Measurements from ENCODE around the gene GAS2L1.
"Not testable (repeated sequence)": the region's sequence is repeated elsewhere in the genome, so short reads cannot be mapped to it uniquely, and the experiment has no call there.

GAS2L1 gene

GRCh38 chr22:29344137-29344536 is 37.7 kb downstream of the GAS2L1 start:
- DNase-seq = no peak

GRCh38 chr22:29344889-29345288 is 38.4 kb downstream of the GAS2L1 start:
- DNase-seq = not testable (repeated sequence)

- DNase-seq = no peak
Observed at GRCh38 chr22:29345932-29346331, 39.5 kb downstream of the GAS2L1 start.

DNA sequence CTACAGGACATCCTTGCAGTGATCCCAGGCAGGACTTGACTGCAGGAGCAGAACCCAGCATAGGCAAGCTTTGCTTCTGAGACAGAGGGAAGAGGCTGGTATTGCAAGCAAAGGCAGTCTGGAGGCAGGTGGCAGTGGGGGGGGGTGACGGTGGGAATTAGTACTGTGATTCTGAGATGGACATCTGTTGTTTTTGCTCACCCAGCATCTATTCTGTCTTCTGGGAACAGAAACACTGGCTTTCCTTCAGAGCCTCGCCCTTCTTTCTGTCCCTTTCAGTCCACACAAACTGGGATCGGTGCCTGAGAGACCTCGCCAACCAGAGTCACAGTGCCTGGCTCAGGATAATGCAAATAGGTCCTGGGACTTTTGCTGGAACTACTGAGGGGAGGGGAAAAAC is 40.2 kb downstream of the GAS2L1 start:
- DNase-seq = no peak

- DNase-seq = no peak
Observed at GRCh38 chr22:29348041-29348440, 41.6 kb downstream of the GAS2L1 start.

DNA sequence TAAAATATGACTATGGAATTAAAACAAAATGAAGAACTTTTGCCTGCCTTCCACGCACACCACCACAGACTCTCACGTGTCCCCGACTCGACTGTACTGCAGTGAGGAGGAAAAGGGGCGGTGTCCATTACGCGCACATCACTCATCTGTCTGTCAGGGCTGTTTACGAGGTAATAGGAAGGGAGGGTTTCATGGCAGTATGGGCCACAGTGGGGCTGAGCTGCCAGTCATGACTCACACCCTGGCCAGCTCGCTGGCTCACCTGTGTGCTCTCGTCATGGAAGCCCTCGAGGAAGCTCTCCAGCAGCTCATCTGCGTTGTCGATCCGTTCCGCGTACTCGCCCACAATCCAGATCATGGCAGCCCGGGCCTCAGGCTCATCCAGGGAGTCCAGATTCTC is 42.5 kb downstream of the GAS2L1 start:
- no peak for DNase-seq

- no peak for DNase-seq
Observed at GRCh38 chr22:29351042-29351441, 44.6 kb downstream of the GAS2L1 start.

- DNase-seq = no peak
Observed at GRCh38 chr22:29351891-29352290, 45.4 kb downstream of the GAS2L1 start.

- no peak for DNase-seq
Observed at GRCh38 chr22:29352778-29353177, 46.3 kb downstream of the GAS2L1 start.

DNA sequence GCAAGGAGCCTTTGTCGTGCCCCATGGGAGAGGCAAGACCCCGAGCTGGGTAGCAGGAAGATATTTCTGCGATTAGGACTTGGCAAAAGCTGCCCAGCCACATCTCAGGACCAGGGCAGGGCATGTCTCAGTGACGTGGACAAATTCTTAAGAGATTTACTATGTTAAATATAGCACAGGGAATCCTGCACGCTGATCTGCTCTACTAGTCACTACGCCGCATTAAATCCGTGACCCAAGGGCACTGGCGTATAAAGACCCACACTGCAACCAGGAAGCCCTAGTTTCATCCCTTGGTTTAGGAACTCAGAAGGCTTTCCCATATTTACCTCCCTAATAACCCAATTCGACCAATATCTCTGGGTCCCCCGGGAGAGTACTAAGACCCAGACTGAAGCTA is 46.8 kb downstream of the GAS2L1 start:
- no peak for DNase-seq

- DNase-seq = no peak
Observed at GRCh38 chr22:29353860-29354259, 47.4 kb downstream of the GAS2L1 start.

DNA sequence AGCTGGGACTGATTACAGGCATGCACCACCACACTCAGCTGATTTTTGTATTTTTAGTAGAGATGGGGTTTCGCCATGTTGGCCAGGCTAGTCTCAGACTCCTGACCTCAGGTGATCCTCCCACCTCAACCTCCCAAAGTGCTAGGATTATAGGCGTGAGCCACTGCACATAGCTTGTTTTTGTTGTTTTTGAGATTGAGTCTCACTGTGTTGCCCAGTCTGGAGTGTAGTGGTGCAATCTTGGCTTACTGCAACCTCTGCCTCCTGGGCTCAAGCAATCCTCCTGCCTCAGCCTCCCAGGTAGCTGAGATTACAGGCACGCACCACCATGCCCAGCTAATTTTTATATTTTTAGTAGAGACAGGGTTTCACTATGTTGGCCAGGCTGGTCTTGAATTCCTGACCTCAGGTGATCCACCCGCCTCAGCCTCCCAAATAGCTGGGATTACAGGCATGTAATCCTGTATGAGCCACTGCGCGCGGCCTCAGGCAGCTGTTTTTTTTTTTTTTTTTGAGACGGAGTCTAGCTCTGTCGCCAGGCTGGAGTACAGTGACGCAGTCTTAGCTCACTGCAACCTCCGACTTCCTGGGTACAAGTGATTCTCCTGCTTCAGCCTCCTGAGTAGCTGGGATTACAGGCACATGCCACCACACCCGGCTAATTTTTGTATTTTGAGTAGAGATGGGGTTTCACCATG is 50.9 kb downstream of the GAS2L1 start:
- not testable (repeated sequence) for DNase-seq

GRCh38 chr22:29359469-29359868 is 53.0 kb downstream of the GAS2L1 start:
- no peak for DNase-seq
